K562 (cell line): ENCODE measurements around the gene OTX2. TPM values are rescaled to one million over a fixed set of nuclear protein-coding genes. Genes with fewer than 3 reads are reported as not detected.

Experiments used
- CAMTA2 ChIP-seq: fragments of 250-450 bp; sonication (Bioruptor Pico); conservative IDR thresholded peaks from 2 replicates; pipeline ENCODE4 v1.5.1; 2022
- ILK ChIP-seq: fragments of 450-650 bp; IDR thresholded peaks from 2 replicates; pipeline ENCODE4 v1.6.1; 2016; ENCODE audit warnings: missing genetic modification characterization, low read depth, mild to moderate bottlenecking, missing compliant biosample characterization, moderate library complexity, borderline replicate concordance
- NUFIP1 ChIP-seq: fragments of 450-650 bp; IDR thresholded peaks from 2 replicates; pipeline ENCODE4 v1.6.1; 2018; ENCODE audit not compliant: partially characterized antibody
- PTRF ChIP-seq: fragments of 450-650 bp; IDR thresholded peaks from 2 replicates; pipeline ENCODE4 v1.6.1; 2016; ENCODE audit warnings: mild to moderate bottlenecking, missing genetic modification characterization, missing compliant biosample characterization
- SP1 ChIP-seq: sonication (generic); formaldehyde crosslinking; IDR thresholded peaks from 2 replicates; pipeline ENCODE4 v1.8.1; 2022; ENCODE audit warnings: mild to moderate bottlenecking, missing genetic modification reagents
- TBP ChIP-seq: optimal IDR thresholded peaks from 2 replicates; pipeline ENCODE3; 2011; ENCODE audit warnings: low read depth, low read length, improper control_type of control experiment
- TCF3 ChIP-seq: sonication (generic); formaldehyde crosslinking; IDR thresholded peaks from 2 replicates; pipeline ENCODE4 v1.4.0; 2020; ENCODE audit warnings: mild to moderate bottlenecking, missing genetic modification reagents
- ZNF561 ChIP-seq: fragments of 450-650 bp; formaldehyde crosslinking; conservative IDR thresholded peaks from 2 replicates; pipeline ENCODE4 v1.4.0; 2020; ENCODE audit warnings: mild to moderate bottlenecking, moderate library complexity
- ZNF75A ChIP-seq: fragments of 450-650 bp; formaldehyde crosslinking; IDR thresholded peaks from 2 replicates; pipeline ENCODE4 v1.4.0; 2020; ENCODE audit warnings: mild to moderate bottlenecking
- polyA plus RNA-seq, 8 experiments: library from polyadenylated mRNA; depleted of rRNA in 4 of 8; stranded (reverse) in 5 of 8; unstranded in 3 of 8; fragments of >200 nt; fragmentation: Nextera tagmentation in 2 of 8; fragmentation: Illumina TruSeq in 1 of 8; extraction: Ambion mirVana in 2 of 8; extraction: Trizol in 1 of 8; gene quantifications; 2 replicates each; pipeline versions ENCODE4 v1.2.1 to v1.2.3, GENCODE V29; 2011 to 2014; ENCODE audit warnings: inconsistent platforms in 1 of 8, missing spikeins in 1 of 8
- total RNA-seq, 7 experiments: library from RNA; depleted of rRNA in 6 of 7; stranded (reverse); fragments of >200 nt in 6 of 7; fragmentation: Illumina TruSeq in 2 of 7; extraction: Trizol in 2 of 7; gene quantifications; 2 replicates each; pipeline versions ENCODE4 v1.2.1 to v1.2.3, GENCODE V29; 2011 to 2021; ENCODE audit warnings: low replicate concordance in 1 of 7
- TF ChIP-seq, protein P1 (sequence below): fragments of 450-650 bp; formaldehyde crosslinking; IDR thresholded peaks from 2 replicates; pipeline ENCODE4 v1.4.0; 2020; ENCODE audit warnings: mild to moderate bottlenecking, moderate library complexity
- TF ChIP-seq, protein P2 (sequence below): sonication (generic); formaldehyde crosslinking; IDR thresholded peaks from 2 replicates; pipeline ENCODE4 v1.8.0; 2022; ENCODE audit warnings: mild to moderate bottlenecking, low read depth, missing genetic modification reagents

Gene OTX2
- total and polyA plus RNA-seq, 9 of the 15 experiments (the other 6 are each of a cell fraction or from before 2014, with no cell fraction given) = not detected

DNA sequence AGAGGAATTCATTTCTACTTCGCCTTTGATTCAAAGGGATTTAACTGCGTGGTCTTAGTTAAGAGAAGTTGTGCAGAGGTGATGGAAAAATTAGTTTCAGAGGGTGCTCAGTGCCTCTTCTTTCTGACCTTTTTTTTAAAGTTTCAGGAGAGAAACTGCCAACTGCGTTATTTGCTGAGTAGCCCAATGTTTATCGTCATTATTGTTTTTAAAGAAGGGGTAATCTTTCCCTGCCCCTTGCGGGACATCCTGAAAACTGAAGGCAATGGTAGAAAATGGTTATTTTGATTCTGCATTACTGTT, 11.0 kb downstream of the OTX2 start (continued):
- TF ChIP-seq, protein P1, sequence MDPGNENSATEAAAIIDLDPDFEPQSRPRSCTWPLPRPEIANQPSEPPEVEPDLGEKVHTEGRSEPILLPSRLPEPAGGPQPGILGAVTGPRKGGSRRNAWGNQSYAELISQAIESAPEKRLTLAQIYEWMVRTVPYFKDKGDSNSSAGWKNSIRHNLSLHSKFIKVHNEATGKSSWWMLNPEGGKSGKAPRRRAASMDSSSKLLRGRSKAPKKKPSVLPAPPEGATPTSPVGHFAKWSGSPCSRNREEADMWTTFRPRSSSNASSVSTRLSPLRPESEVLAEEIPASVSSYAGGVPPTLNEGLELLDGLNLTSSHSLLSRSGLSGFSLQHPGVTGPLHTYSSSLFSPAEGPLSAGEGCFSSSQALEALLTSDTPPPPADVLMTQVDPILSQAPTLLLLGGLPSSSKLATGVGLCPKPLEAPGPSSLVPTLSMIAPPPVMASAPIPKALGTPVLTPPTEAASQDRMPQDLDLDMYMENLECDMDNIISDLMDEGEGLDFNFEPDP (CRISPR knock-in tag) = no peak
- TF ChIP-seq ZNF561 (CRISPR knock-in tag) = no peak
- no peak for TF ChIP-seq ILK
- no peak for TF ChIP-seq TCF3 (CRISPR knock-in tag)
- no peak for TF ChIP-seq PTRF (tag)
- TF ChIP-seq CAMTA2 (CRISPR knock-in tag) = no peak
- no peak for TF ChIP-seq NUFIP1
- TF ChIP-seq ZNF75A (CRISPR knock-in tag) = no peak
- no peak for TF ChIP-seq TBP
- no peak for TF ChIP-seq SP1 (CRISPR knock-in tag)
- TF ChIP-seq, protein P2, sequence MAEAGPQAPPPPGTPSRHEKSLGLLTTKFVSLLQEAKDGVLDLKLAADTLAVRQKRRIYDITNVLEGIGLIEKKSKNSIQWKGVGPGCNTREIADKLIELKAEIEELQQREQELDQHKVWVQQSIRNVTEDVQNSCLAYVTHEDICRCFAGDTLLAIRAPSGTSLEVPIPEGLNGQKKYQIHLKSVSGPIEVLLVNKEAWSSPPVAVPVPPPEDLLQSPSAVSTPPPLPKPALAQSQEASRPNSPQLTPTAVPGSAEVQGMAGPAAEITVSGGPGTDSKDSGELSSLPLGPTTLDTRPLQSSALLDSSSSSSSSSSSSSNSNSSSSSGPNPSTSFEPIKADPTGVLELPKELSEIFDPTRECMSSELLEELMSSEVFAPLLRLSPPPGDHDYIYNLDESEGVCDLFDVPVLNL (CRISPR knock-in tag) = no peak
